ENCODE data around the gene CUX1.

Gene CUX1

DNA sequence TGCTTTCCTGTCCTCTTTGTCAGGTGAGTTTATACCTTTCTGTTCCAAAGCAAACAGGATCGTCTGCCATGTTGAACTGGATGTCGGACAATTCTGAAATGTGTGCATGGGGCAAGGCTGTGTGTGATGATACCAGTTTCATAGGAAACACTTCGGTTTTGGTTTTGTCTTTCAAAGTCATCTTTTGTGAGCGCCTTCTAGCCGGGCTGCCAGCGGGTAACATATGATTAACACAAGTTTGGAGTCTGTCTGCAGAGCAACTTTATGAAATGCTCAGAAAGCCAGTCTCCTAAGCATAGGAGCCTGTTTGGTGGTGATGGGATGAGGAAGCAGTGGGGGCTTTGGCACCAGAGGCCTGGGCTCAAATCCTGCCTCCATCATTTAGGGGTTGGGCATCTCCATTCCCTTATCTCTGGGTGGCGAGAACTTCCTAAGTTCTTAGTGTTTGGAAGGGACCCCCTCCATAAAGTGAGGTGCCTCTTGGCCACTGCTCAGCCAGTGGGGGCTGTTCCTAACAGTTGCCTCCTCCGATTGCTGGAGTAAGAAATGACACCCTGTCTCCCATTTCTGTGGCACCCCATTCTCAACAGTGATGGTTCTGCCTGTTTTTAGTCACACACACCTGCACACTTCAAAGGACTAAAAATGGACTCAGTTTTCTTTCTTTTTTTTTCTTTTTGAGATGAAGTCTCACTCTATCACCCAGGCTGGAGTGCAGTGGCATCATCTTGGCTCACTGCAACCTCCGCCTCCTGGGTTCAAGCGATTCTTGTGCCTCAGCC is 36.8 kb downstream of the CUX1 start:
- no peak overlapping the region for H3K4me3 ChIP-seq (ENCODE audit: low read depth, low read length)
- TF ChIP-seq, protein P1, sequence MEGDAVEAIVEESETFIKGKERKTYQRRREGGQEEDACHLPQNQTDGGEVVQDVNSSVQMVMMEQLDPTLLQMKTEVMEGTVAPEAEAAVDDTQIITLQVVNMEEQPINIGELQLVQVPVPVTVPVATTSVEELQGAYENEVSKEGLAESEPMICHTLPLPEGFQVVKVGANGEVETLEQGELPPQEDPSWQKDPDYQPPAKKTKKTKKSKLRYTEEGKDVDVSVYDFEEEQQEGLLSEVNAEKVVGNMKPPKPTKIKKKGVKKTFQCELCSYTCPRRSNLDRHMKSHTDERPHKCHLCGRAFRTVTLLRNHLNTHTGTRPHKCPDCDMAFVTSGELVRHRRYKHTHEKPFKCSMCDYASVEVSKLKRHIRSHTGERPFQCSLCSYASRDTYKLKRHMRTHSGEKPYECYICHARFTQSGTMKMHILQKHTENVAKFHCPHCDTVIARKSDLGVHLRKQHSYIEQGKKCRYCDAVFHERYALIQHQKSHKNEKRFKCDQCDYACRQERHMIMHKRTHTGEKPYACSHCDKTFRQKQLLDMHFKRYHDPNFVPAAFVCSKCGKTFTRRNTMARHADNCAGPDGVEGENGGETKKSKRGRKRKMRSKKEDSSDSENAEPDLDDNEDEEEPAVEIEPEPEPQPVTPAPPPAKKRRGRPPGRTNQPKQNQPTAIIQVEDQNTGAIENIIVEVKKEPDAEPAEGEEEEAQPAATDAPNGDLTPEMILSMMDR (IDR thresholded peaks at IDR 0.05; ENCODE audit: low read depth, low read length) = no peak
- no peak for DNase-seq (ENCODE audit: low read depth, low spot score)
- in situ Hi-C loops (cut with HindIII; ENCODE audit: low sequenced_read_pairs) = no loop called here

DNA sequence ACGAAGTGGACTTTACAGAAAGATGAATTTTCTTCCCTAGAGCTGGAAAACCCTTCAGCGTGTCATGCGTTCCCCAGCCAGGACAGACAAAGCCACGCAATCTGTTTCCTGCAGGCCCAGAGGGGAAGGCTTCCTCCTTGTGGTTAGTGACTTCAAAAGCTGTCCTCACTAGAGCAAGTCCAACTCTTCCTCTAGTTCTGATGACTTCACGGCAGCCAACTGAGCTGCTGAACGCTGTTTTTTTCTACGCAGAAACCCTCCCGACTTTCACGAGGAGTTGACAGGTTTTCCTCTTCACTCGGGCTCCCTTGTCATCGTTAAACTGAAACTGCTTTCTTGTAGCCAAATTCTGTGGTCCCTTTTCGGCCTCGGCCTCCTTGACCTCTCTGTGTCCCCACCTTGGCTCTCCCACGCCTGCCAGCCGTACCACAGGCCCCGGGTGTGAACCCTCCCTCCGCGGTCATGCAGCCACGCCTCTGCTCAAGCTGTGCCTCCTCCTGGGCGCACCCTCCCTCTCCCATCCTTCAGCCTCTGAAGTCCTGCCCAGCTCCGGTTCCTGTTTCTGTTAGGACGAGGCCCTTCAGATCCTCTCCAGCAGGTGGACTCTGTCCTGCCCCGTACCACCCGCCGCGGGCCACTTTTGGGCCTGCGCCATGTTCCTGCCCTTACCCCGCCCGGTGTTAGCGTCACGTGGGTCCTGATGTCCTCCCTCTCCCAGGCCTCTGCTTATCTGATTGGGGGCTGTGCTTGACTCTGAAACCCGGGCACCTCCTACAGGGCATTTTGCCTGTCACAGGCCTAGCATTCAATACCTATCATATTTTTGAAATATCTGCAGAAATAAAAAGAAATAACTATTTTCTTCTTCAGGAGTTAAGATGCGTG is 39.3 kb downstream of the CUX1 start:
- TF ChIP-seq, protein P1 (IDR thresholded peaks at IDR 0.05; ENCODE audit: low read depth, low read length) = peak; percentile 15
- H3K4me3 ChIP-seq (ENCODE audit: low read depth, low read length) = no peak overlapping the region
- in situ Hi-C loops (cut with HindIII; ENCODE audit: low sequenced_read_pairs) = no loop called here
- DNase-seq (ENCODE audit: low read depth, low spot score) = peak; percentile 65

DNA sequence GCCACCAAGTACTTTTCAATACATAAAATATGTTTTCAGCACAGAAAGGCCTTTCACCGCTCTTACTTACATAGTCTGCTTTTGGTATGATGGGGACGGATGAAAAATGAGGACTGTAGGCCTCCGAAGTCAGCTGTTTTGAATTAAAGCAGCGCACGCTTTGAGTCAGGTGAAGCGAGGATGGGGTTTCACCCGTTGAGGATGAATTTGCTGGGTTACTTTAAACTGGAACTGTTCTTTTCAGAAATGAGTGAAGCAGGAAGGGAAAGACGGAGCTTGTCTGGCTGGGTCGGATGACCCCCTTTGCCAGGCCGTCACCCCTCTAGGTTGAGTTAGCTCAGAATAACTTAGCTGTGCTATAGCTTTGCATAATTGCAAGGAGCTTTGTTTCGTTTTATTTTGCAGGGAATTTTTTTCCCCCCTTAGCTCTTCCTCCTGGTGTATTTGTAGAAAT is 40.0 kb downstream of the CUX1 start:
- DNase-seq (ENCODE audit: low read depth, low spot score) = no peak
- TF ChIP-seq, protein P1 (IDR thresholded peaks at IDR 0.05; ENCODE audit: low read depth, low read length) = no peak
- in situ Hi-C loops (cut with HindIII; ENCODE audit: low sequenced_read_pairs) = no loop called here
- no peak overlapping the region for H3K4me3 ChIP-seq (ENCODE audit: low read depth, low read length)

DNA sequence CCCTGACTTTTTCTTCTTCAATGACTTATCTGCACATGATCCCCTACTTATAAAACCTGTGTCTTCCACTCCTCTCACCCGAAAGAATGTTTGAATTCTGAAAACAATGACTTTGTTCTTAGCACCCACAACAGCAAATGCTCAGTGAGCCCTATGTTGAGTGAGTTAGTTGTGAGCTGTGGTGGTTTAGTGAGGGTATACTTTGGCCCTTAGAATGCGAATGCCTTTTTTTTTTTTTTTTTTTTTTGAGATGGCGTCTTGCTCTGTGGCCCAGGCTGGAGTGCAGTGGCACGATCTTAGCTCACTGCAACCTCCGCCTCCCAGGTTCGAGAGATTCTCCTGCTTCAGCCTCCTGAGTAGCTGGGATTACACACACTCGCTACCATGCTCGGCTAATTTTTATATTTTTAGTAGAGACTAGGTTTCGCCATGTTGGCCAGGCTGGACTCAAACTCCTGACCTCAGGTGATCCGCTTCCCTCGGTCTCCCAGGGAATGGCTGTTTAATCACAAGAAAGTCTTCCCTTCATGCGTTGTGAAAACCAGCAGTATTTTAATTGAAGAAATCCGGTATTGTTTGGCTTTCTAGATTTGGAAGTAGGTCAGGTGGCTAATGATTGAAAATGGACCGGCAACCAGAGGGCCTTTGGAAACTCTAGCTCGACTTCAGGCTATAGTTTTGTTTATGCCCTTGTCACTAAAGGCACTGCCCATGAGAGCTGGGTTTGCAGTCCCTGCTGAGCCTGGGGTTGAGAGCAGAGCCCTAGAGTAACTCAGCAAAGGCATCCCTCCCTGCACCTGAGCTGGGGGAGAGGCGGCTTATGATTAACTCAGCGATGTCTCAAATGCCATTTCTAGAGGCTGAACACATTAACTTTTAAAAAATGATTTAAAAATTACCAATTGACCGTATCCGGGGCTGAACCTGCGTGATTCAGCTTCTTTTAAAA is 41.3 kb downstream of the CUX1 start:
- H3K4me3 ChIP-seq (ENCODE audit: low read depth, low read length) = no peak overlapping the region
- in situ Hi-C loops (cut with HindIII; ENCODE audit: low sequenced_read_pairs) = no loop called here
- DNase-seq (ENCODE audit: low read depth, low spot score) = no peak
- TF ChIP-seq, protein P1 (IDR thresholded peaks at IDR 0.05; ENCODE audit: low read depth, low read length) = no peak

DNA sequence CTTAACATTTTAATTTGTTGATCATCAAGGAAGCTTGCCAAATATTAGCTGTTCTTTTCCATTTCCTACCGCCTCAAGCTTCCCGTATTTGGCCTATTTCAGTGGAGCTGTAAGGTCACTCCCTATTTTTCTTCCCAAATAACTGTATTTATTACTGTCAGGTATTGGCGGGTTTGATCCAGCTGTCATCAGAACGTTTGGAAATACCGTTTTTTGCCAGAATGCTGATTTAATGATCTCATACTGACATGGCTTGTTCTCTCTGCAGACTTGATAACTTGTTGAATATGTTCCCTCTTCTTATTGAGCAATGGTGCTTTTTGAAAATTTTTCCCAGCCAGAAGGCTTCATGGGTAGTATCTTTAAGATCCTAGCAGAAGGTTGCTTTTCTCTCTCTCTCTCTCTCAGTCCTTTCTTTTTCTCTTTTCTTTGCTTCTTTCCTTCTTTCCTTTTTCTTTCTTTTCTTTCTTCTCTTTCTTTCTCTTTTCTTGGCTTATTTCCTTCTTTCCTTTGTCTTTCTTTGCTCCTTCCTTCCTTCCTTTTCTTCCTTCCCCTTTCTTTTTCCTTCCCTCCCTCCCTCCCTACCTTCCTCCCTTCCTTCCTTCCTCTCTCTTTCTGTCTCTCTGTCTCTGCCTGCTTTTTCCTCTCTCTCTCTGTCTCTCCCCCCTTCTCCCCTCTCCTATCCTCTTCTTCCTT is 42.1 kb downstream of the CUX1 start:
- TF ChIP-seq, protein P1 (IDR thresholded peaks at IDR 0.05; ENCODE audit: low read depth, low read length) = no peak
- H3K4me3 ChIP-seq (ENCODE audit: low read depth, low read length) = no peak overlapping the region
- DNase-seq (ENCODE audit: low read depth, low spot score) = no peak
- in situ Hi-C loops (cut with HindIII; ENCODE audit: low sequenced_read_pairs) = no loop called here
